Psoas muscle (tissue), 8 donors: ENCODE measurements around the gene MED15. TPM values are rescaled to one million over a fixed set of nuclear protein-coding genes. Genes with fewer than 3 reads are reported as not detected.
"Not testable (repeated sequence)": the region's sequence is repeated elsewhere in the genome, so short reads cannot be mapped to it uniquely, and the experiment has no call there.

Experiments
- ATAC-seq, 4 donors: fragments of 200-7000 bp; cut with Tn5 transposase; one replicate each; pipeline ENCODE4 v1.9.1; 2020; ENCODE audit warnings: moderate library complexity in 3 of 4, mild to moderate bottlenecking in 2 of 4
- DNase-seq, 2 donors: peaks; one replicate each; pipeline ENCODE4 v3.0.0-alpha.2; 2020
- H3K27ac ChIP-seq: fragments of 200-600 bp; one replicate; pipeline ENCODE4 v1.8.0; 2022
- H3K27me3 ChIP-seq, 3 donors: fragments of 200-600 bp in 1 of 3; one replicate each; pipeline versions ENCODE4 v1.6.1 to v1.8.0; 2013 to 2022; ENCODE audit warnings: low read length in 2 of 3, mild to moderate bottlenecking in 2 of 3, moderate library complexity in 1 of 3; ENCODE audit not compliant: insufficient read depth in 3 of 3
- H3K36me3 ChIP-seq, 2 donors: fragments of 200-600 bp in 1 of 2; one replicate each; pipeline versions ENCODE4 v1.6.1 to v1.8.0; 2013 to 2022; ENCODE audit warnings: low read depth in 1 of 2, mild to moderate bottlenecking in 1 of 2, moderate library complexity in 1 of 2; ENCODE audit not compliant: insufficient read depth in 1 of 2
- H3K4me1 ChIP-seq: fragments of 200-600 bp; one replicate; pipeline ENCODE4 v1.8.0; 2022
- H3K4me3 ChIP-seq: fragments of 200-600 bp; one replicate; pipeline ENCODE4 v1.8.0; 2022; ENCODE audit warnings: mild to moderate bottlenecking
- H3K9me3 ChIP-seq: fragments of 200-600 bp; one replicate; pipeline ENCODE4 v1.8.0; 2022
- CTCF ChIP-seq: fragments of 200-600 bp; IDR thresholded peaks from one replicate; pipeline ENCODE4 v1.8.0; 2022; ENCODE audit warnings: antibody characterized with exemption
- WGBS, 3 donors: extraction: QIAGEN DNeasy Blood & Tissue Kit; methylation state at CpG; one replicate each; pipeline versions ENCODE4 v1.1.6 to v1.1.7; 2013; 5-methylcytosine and 5-hydroxymethylcytosine counted together
- intact Hi-C, 2 donors: fragments of 100-400 bp; cut with DNase I; formaldehyde crosslinking; loops; one replicate each; pipeline versions ENCODE4 v1.11.0 to v1.14.2; 2022
- polyA plus RNA-seq, 3 donors: library from polyadenylated mRNA; stranded (reverse); fragments of 200-250 nt; gene quantifications; one replicate each; pipeline ENCODE4 v1.2.3, GENCODE V29; 2013
- total RNA-seq, 4 donors: library from RNA; stranded (reverse); fragmentation: NEBNext Ultra II Directional in 2 of 4; extraction: Animal tissue kit (Norgen Biotek cat#: 25700) in 2 of 4; gene quantifications; one replicate each; pipeline versions ENCODE4 v1.2.1 to v1.2.4, GENCODE V29; 2021 to 2023
- donor health status: healthy with polysubstance abuse.
- donor health status: DM: no; HTN: no; CAD: no; lungs with moderate emphysema.
- donor health status: Bipolar disorder and iron deficiency.
- donor health status: healthy.
- donor health status: DM: yes; HTN: yes; CAD: no.
- donor health status: DM: no; HTN: no; CAD: no.
- donor health status: DM: no; HTN: no; CAD: no.
- donor health status: DM: yes; HTN: yes; CAD: no.

MED15 gene
- total and polyA plus RNA-seq, 7 donors: 33.8 to 94.8 (median 59.7) TPM

DNA sequence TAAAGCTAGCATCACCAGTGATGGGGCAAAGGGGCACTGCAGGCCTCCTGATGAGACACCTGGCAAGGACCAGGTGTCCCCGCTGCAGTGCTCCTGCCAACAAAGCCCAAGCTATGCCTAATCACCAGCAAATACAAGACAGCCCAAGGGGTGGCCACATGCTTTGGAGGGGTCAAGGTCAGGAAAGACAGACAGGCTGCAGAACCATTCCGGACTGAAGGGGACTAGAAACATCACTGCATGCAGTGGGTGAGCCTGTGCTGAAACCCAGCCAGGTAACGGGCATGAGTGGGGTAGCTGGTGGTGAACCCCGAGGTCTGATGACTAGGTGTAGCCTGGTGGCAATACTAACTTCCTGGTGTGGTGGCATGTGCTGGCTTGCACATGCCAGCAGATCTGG lies 111.1 kb downstream of the MED15 start:
- no peak for DNase-seq
- no peaks in the 10 kb centered on the region for H3K9me3 ChIP-seq
- ATAC-seq: no peak
- H3K4me1 ChIP-seq: no peaks in the 10 kb centered on the region
- no peak overlapping the region for H3K4me3 ChIP-seq
- intact Hi-C loops: loop anchor here in 1 of 2 donors (10.0 kb wide), 1 partner anchor 134 kb away; no protein-coding TSS in a partner anchor
- no peak for TF ChIP-seq CTCF
- H3K27ac ChIP-seq: no peak overlapping the region
- H3K27me3 ChIP-seq: no peaks in the 10 kb centered on the region
- WGBS, 3 donors: 83 to 86% (median 85%) methylated on average over 4 of the region's 4 CpGs
- H3K36me3 ChIP-seq: no peaks in the 10 kb centered on the region

- Histone ChIP-seq H3K27ac (no peak overlapping the region), H3K27me3 (no peaks in the 10 kb centered on the region), H3K4me1 (no peaks in the 10 kb centered on the region), H3K36me3 (no peaks in the 10 kb centered on the region), H3K4me3 (no peak overlapping the region), H3K9me3 (no peaks in the 10 kb centered on the region)
- whole genome bisulfite sequencing, 3 donors: 84 to 88% (median 84%) methylated on average over 8 of the region's 8 CpGs
- intact Hi-C loops: loop anchor here in 1 of 2 donors (10.0 kb wide), 1 partner anchor 134 kb away; no protein-coding TSS in a partner anchor
- no peak for ATAC-seq
- DNase-seq: no peak
- TF ChIP-seq CTCF: no peak
These were observed 111.9 kb downstream of the MED15 start for GRCh38 chr22:20619045-20619892.

GRCh38 chr22:20619893-20620194 lies 112.4 kb downstream of the MED15 start:
- 94 to 100% (median 96%) methylated on average over 1 of the region's 1 CpG for WGBS, 3 donors
- not testable (repeated sequence) for H3K36me3 ChIP-seq, DNase-seq, H3K27ac ChIP-seq, H3K4me1 ChIP-seq, H3K27me3 ChIP-seq, ATAC-seq, H3K9me3 ChIP-seq, H3K4me3 ChIP-seq
- intact Hi-C loops: loop anchor here in 1 of 2 donors (10.0 kb wide), 1 partner anchor 135 kb away; no protein-coding TSS in a partner anchor

GRCh38 chr22:20621162-20621561 lies 113.8 kb downstream of the MED15 start:
- TF ChIP-seq CTCF: no peak
- Histone ChIP-seq H3K4me3 (no peak overlapping the region), H3K27ac (no peak overlapping the region), H3K4me1 (no peaks in the 10 kb centered on the region), H3K9me3 (no peaks in the 10 kb centered on the region), H3K27me3 (no peaks in the 10 kb centered on the region), H3K36me3 (no peaks in the 10 kb centered on the region)
- intact Hi-C loops: no loop called here
- no peak for DNase-seq
- 82 to 93% (median 91%) methylated on average over 1 of the region's 1 CpG for WGBS, 3 donors
- no peak for ATAC-seq

DNA sequence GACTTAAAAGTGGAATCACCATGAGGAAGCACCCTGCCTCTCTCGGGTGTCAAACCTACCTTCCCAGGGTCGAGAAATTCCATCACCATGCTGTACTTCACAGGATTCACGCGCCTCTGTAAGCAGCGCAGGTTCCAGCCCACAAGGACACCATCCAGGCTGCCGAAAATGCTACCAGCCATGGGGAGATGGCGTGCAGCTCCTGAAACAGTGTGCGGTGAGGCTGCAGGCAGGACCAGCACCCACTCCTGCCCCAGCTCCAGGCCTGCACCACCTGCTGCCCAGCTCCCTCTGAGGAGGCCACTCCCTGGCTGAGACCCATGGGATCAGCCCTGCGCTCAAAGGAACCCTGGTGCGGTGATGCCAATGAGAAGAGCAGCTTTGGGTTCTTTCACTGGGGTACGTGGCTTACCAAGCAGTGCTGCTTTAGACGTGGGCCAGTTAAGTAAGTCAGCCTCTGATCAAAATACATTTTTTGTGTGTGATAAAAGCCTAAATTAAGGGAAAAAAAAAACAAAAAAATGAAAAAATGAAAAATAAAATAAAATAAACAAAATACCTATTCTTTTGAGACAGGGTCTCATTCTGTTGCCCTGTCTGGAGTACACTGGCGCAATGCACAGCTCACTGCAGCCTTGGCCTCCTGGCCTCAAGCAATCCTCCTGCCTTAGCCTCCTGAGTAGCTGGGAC lies 115.4 kb downstream of the MED15 start:
- H3K27ac ChIP-seq: no peak overlapping the region
- no peak for TF ChIP-seq CTCF
- no peaks in the 10 kb centered on the region for H3K9me3 ChIP-seq
- DNase-seq: no peak
- intact Hi-C loops: no loop called here
- H3K27me3 ChIP-seq: no peaks in the 10 kb centered on the region
- ATAC-seq: no peak
- no peak overlapping the region for H3K4me3 ChIP-seq
- no peaks in the 10 kb centered on the region for H3K36me3 ChIP-seq
- 72 to 87% (median 85%) methylated on average over 13 of the region's 13 CpGs for WGBS, 3 donors
- H3K4me1 ChIP-seq: no peaks in the 10 kb centered on the region
